ENCODE data around the gene PRKCQ.

Gene PRKCQ

DNA sequence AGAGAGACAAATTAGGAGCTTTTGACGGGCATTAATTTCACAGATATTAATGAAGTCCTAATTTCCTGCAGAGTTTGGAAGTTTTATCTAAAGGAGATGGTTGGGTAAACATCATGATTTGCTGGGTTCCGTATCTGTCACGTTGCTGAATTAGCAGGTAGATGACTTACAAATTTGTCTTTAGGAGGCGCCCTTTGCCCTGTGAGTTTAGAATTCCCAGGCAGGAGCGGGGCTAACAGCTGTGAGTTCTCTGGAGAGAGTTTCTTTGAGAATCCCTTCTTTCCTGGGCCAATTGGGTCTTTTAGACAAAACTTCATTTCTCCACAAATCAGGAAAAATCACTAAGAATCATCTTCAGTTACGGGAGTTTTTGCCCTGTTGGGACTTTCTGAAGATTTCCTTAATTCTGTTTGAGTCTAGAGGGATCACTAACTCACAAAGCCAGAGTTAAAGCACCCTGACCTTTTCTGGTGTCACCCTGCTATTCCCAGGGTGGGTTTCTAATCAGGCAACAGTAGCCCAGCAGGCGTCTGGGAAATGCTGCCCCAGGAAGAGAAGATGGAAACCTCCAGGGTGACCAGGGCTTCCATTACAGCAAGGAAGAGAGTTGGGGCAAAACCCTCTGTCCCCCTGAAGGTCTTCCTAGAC lies 63.7 kb downstream of the PRKCQ start:
- H3K27ac ChIP-seq (ENCODE audit: low read depth, low read length) = no peak overlapping the region
- no peaks in the 10 kb centered on the region for H3K9me3 ChIP-seq (ENCODE audit: low read length)
- H3K27me3 ChIP-seq (ENCODE audit: control insufficient read depth in 1 of 2, insufficient read depth in 2 of 2, low read length in 2 of 2) = no peaks in the 10 kb centered on the region
- no peaks in the 10 kb centered on the region for H3K4me1 ChIP-seq (ENCODE audit: insufficient read depth, low read length)
- no peak overlapping the region for H3K4me3 ChIP-seq (ENCODE audit: low read depth in 1 of 2, low read length in 2 of 2)
- no peaks in the 10 kb centered on the region for H3K36me3 ChIP-seq (ENCODE audit: insufficient read depth, low read length)
- no peak overlapping the region for H3K9ac ChIP-seq (ENCODE audit: low read length)

DNA sequence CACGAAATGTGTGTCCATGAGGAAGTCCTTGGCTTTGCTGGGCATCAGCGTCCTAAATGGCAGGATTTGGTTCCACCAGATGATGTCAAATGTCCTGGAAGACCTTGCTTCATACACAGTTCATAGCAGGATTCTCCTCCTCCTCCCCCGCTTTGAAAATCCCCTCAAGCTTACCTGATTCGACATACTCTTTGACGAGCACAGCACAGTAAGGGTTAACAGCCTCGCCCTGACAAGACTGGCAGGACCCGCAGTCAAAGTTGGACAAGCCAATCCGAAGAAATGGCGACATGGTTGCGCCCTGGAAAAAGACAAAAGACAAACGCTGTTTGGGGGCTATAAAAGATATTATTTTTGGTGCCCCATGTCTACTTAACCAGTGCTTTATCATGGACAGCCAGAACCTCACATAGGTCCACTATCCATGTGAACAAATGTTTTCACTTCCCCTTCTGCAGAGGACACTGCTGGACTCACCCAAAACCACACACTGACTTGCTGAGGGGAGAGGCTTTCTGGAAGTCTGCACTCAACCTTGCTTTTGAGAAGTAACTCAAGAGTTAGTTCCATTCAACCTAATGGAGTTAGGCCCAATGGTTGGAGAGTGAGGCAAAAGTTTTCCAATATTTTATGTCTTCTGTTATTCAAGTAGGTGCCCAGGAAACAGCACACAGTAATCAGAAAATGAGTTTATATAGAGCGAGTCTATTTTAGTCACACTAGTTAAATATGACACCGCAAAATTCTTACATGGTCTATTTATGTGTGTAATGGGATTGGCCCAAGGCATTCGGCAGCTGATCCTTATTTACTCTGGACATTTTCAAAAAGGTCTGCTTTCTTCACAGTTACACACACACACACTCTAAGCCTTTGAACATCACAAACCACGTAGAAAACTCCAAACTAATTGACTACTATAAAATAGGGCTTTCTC lies 65.0 kb downstream of the PRKCQ start:
- no peak overlapping the region for H3K27ac ChIP-seq (ENCODE audit: low read depth, low read length)
- no peaks in the 10 kb centered on the region for H3K27me3 ChIP-seq (ENCODE audit: control insufficient read depth in 1 of 2, insufficient read depth in 2 of 2, low read length in 2 of 2)
- no peaks in the 10 kb centered on the region for H3K9me3 ChIP-seq (ENCODE audit: low read length)
- H3K9ac ChIP-seq (ENCODE audit: low read length) = no peak overlapping the region
- H3K36me3 ChIP-seq (ENCODE audit: insufficient read depth, low read length) = no peaks in the 10 kb centered on the region
- no peak overlapping the region for H3K4me3 ChIP-seq (ENCODE audit: low read depth in 1 of 2, low read length in 2 of 2)
- no peaks in the 10 kb centered on the region for H3K4me1 ChIP-seq (ENCODE audit: insufficient read depth, low read length)

DNA sequence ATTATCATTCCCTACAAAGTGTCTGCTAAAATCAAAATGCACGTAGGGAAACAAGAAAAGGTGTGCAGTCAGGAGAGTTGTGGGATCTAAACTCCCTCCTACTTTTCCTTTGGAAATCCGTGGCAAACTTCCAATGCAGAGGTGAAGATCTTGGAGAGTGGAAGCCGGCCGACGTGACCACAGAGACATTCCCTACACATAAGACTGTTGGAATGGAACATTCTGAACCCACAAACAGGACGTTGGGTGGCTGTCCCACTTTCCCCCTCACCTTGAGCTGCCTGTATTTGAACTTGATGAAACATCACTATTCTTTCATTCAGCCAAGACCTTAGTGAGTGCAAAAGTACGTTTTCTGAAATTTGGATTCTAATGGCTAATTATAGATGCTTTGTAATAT lies 65.9 kb downstream of the PRKCQ start:
- H3K36me3 ChIP-seq (ENCODE audit: insufficient read depth, low read length) = no peaks in the 10 kb centered on the region
- no peaks in the 10 kb centered on the region for H3K27me3 ChIP-seq (ENCODE audit: control insufficient read depth in 1 of 2, insufficient read depth in 2 of 2, low read length in 2 of 2)
- no peaks in the 10 kb centered on the region for H3K9me3 ChIP-seq (ENCODE audit: low read length)
- H3K27ac ChIP-seq (ENCODE audit: low read depth, low read length) = no peak overlapping the region
- no peaks in the 10 kb centered on the region for H3K4me1 ChIP-seq (ENCODE audit: insufficient read depth, low read length)
- H3K9ac ChIP-seq (ENCODE audit: low read length) = no peak overlapping the region
- no peak overlapping the region for H3K4me3 ChIP-seq (ENCODE audit: low read depth in 1 of 2, low read length in 2 of 2)

DNA sequence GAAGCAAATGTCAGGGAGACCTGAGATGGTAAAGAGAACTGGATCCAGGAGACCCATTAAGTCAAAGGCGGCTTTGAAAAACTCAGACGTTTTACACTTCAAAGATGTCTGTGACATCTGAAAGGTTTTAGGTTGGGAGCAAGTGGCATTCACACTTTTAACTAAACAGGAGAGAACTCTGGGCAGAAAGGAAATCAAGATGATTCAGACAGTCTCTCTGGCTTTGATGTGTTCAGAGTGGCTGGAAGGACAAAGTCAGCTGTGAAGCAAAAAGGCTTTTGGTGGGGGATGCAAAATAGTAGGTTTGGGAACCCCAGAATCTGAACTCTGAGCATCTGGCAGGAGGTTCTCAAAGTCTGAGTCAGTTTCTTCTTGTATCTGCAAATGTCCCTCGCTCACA lies 66.6 kb downstream of the PRKCQ start:
- H3K9me3 ChIP-seq (ENCODE audit: low read length) = no peaks in the 10 kb centered on the region
- no peaks in the 10 kb centered on the region for H3K27me3 ChIP-seq (ENCODE audit: control insufficient read depth in 1 of 2, insufficient read depth in 2 of 2, low read length in 2 of 2)
- no peak overlapping the region for H3K4me3 ChIP-seq (ENCODE audit: low read depth in 1 of 2, low read length in 2 of 2)
- no peaks in the 10 kb centered on the region for H3K36me3 ChIP-seq (ENCODE audit: insufficient read depth, low read length)
- H3K4me1 ChIP-seq (ENCODE audit: insufficient read depth, low read length) = no peaks in the 10 kb centered on the region
- no peak overlapping the region for H3K9ac ChIP-seq (ENCODE audit: low read length)
- H3K27ac ChIP-seq (ENCODE audit: low read depth, low read length) = no peak overlapping the region

DNA sequence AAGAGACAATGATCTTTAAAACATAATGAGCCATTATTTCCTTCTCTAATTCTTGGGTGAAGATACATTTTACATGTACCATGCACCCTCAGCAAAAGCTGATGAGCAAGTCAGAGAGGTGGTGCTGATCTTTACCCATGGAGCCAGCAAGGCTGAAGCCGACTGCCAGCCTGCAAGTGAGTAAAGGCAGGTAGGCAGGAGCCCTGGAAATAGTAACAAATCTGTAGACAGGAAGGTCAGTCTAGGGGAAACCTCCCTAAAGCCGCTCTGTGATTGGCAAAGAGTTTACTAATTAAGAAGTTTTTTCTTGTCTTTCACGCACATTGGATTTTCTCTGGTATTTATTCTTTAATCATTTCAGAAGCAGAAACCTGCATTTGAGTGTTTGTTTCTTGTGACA lies 67.9 kb downstream of the PRKCQ start:
- Histone ChIP-seq H3K4me3 (ENCODE audit: low read depth in 1 of 2, low read length in 2 of 2) (no peak overlapping the region), H3K9ac (ENCODE audit: low read length) (no peak overlapping the region), H3K9me3 (ENCODE audit: low read length) (no peaks in the 10 kb centered on the region), H3K27ac (ENCODE audit: low read depth, low read length) (no peak overlapping the region), H3K27me3 (ENCODE audit: control insufficient read depth in 1 of 2, insufficient read depth in 2 of 2, low read length in 2 of 2) (no peaks in the 10 kb centered on the region), H3K4me1 (ENCODE audit: insufficient read depth, low read length) (no peaks in the 10 kb centered on the region), H3K36me3 (ENCODE audit: insufficient read depth, low read length) (no peaks in the 10 kb centered on the region)

DNA sequence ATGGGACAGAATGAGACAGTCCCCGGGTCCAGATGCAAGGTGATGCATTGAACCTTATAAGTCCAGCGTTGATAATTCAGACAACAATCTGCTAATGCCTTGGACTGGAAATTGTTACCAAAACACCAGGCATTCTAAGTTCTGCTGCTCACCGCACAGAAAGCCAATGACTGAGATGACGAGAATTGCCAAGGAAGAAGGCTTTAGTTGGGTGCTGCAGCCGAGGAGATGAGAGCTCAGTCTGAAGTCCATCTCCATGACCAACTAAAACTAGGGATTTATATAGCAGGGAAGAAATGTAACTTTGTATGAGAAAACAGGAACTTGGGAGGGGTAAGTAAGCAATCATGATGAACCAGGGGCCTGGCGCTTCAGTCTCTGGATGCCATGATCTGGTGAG lies 68.7 kb downstream of the PRKCQ start:
- Histone ChIP-seq H3K27me3 (ENCODE audit: control insufficient read depth in 1 of 2, insufficient read depth in 2 of 2, low read length in 2 of 2) (no peaks in the 10 kb centered on the region), H3K36me3 (ENCODE audit: insufficient read depth, low read length) (no peaks in the 10 kb centered on the region), H3K9me3 (ENCODE audit: low read length) (no peaks in the 10 kb centered on the region), H3K4me1 (ENCODE audit: insufficient read depth, low read length) (no peaks in the 10 kb centered on the region), H3K4me3 (ENCODE audit: low read depth in 1 of 2, low read length in 2 of 2) (no peak overlapping the region), H3K9ac (ENCODE audit: low read length) (no peak overlapping the region), H3K27ac (ENCODE audit: low read depth, low read length) (no peak overlapping the region)

DNA sequence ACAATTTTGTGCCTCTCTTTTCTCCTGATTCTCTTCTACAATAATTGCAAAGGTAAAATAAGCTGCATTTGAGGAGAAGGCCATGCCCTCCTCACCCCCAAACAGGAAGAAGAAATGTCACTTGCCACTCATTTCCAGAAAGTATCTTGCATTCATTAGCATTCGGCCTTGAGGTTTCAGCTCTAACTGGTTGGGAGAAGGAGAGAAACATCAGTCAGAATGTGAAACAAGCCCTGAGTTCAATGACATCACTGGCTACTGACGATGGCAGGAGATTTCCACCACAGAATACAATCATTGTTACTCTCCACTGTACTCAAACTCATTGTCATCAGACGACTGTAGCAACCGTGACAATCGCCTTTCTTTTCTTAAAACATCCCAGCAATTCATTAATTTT lies 72.8 kb downstream of the PRKCQ start:
- Histone ChIP-seq H3K9me3 (ENCODE audit: low read length) (no peaks in the 10 kb centered on the region), H3K27ac (ENCODE audit: low read depth, low read length) (no peak overlapping the region), H3K27me3 (ENCODE audit: control insufficient read depth in 1 of 2, insufficient read depth in 2 of 2, low read length in 2 of 2) (no peaks in the 10 kb centered on the region), H3K4me3 (ENCODE audit: low read depth in 1 of 2, low read length in 2 of 2) (no peak overlapping the region), H3K4me1 (ENCODE audit: insufficient read depth, low read length) (no peaks in the 10 kb centered on the region), H3K9ac (ENCODE audit: low read length) (no peak overlapping the region), H3K36me3 (ENCODE audit: insufficient read depth, low read length) (no peaks in the 10 kb centered on the region)

DNA sequence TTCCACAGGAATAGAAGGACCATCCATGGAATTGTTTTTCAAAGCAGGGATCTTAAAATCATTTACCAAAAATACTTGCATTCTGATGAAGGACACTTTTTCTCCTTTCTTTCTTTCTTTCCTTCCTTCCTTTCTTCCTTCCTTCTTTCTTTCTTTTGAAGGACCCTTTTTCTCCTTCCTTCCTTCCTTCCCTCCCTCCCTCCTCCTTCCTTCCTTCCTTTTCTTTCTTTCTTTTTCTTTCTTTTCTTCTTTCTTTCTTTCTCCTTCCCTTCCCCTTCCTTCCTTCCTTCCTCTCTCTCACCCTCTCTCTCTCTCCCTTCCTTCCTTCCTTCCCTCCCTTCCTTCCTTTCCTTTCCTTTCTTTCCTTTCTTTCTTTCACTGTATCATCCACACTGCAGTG lies 74.8 kb downstream of the PRKCQ start:
- Histone ChIP-seq H3K4me3 (ENCODE audit: low read depth in 1 of 2, low read length in 2 of 2) (no peak overlapping the region), H3K9ac (ENCODE audit: low read length) (no peak overlapping the region), H3K27me3 (ENCODE audit: control insufficient read depth in 1 of 2, insufficient read depth in 2 of 2, low read length in 2 of 2) (no peaks in the 10 kb centered on the region), H3K9me3 (ENCODE audit: low read length) (no peaks in the 10 kb centered on the region), H3K4me1 (ENCODE audit: insufficient read depth, low read length) (no peaks in the 10 kb centered on the region), H3K36me3 (ENCODE audit: insufficient read depth, low read length) (no peaks in the 10 kb centered on the region), H3K27ac (ENCODE audit: low read depth, low read length) (no peak overlapping the region)

DNA sequence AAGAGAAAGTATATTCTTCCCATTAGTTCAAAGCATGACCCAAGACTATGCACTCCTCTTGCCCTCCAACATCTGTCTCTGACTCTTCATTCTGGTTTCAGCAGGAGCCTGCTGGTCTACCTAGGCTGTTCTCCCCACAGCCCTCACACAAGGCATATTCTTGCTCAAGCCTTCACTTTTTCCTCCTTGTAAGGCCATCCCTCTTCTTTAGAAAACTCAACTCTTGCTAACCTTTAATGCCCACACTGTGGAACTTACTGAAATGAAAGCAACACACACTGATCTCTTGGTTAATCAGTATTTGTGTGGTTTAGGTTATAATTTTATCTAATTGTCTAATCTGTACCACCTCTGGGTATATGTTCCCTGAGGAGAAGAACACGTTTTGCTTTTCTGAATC lies 75.8 kb downstream of the PRKCQ start:
- H3K9me3 ChIP-seq (ENCODE audit: low read length) = no peaks in the 10 kb centered on the region
- H3K9ac ChIP-seq (ENCODE audit: low read length) = no peak overlapping the region
- H3K27me3 ChIP-seq (ENCODE audit: control insufficient read depth in 1 of 2, insufficient read depth in 2 of 2, low read length in 2 of 2) = no peaks in the 10 kb centered on the region
- no peak overlapping the region for H3K27ac ChIP-seq (ENCODE audit: low read depth, low read length)
- no peaks in the 10 kb centered on the region for H3K36me3 ChIP-seq (ENCODE audit: insufficient read depth, low read length)
- H3K4me1 ChIP-seq (ENCODE audit: insufficient read depth, low read length) = no peaks in the 10 kb centered on the region
- no peak overlapping the region for H3K4me3 ChIP-seq (ENCODE audit: low read depth in 1 of 2, low read length in 2 of 2)

DNA sequence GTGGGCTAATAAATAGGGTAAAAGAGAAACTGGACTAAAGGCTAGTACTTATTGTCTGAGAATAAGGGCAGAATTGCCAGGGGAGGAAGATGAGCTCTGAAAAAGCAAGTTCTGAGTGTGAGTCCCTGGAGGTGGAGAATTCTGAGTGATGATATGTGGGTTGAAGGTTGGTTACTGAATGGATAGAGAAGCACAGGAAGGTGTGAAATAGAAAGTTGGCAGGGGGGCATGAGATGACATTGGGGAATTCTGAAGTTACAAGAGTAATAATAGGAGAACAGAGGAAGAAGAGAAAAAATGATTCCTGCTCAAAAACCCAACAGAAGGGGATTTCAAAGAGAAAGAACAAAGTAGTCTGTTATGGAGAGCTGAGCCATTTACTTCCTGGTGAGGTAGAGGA lies 76.9 kb downstream of the PRKCQ start:
- no peaks in the 10 kb centered on the region for H3K4me1 ChIP-seq (ENCODE audit: insufficient read depth, low read length)
- no peaks in the 10 kb centered on the region for H3K9me3 ChIP-seq (ENCODE audit: low read length)
- no peaks in the 10 kb centered on the region for H3K36me3 ChIP-seq (ENCODE audit: insufficient read depth, low read length)
- H3K9ac ChIP-seq (ENCODE audit: low read length) = no peak overlapping the region
- H3K27me3 ChIP-seq (ENCODE audit: control insufficient read depth in 1 of 2, insufficient read depth in 2 of 2, low read length in 2 of 2) = no peaks in the 10 kb centered on the region
- no peak overlapping the region for H3K27ac ChIP-seq (ENCODE audit: low read depth, low read length)
- no peak overlapping the region for H3K4me3 ChIP-seq (ENCODE audit: low read depth in 1 of 2, low read length in 2 of 2)

DNA sequence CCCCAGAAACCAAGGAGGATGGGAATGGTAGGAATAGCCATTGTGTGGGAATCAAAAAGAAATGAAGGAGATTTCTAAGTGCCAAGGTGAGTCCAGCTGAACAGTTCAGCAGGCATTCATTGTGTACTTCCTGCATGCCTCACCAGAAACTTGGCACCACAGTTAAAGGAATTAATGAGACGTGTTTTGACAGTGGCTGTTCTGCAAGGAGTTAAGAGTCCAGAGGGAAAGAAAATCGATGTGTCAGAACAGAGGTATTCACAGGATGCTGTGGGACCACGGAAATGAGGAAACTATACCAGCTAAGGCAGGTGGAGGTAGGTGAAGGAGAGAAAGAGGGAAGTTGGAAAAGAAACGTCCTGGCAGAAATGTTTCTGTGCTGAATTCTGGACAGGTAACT lies 78.1 kb downstream of the PRKCQ start:
- no peak overlapping the region for H3K4me3 ChIP-seq (ENCODE audit: low read depth in 1 of 2, low read length in 2 of 2)
- H3K4me1 ChIP-seq (ENCODE audit: insufficient read depth, low read length) = no peaks in the 10 kb centered on the region
- H3K36me3 ChIP-seq (ENCODE audit: insufficient read depth, low read length) = no peaks in the 10 kb centered on the region
- no peak overlapping the region for H3K9ac ChIP-seq (ENCODE audit: low read length)
- H3K27ac ChIP-seq (ENCODE audit: low read depth, low read length) = no peak overlapping the region
- H3K27me3 ChIP-seq (ENCODE audit: control insufficient read depth in 1 of 2, insufficient read depth in 2 of 2, low read length in 2 of 2) = no peaks in the 10 kb centered on the region
- no peaks in the 10 kb centered on the region for H3K9me3 ChIP-seq (ENCODE audit: low read length)

DNA sequence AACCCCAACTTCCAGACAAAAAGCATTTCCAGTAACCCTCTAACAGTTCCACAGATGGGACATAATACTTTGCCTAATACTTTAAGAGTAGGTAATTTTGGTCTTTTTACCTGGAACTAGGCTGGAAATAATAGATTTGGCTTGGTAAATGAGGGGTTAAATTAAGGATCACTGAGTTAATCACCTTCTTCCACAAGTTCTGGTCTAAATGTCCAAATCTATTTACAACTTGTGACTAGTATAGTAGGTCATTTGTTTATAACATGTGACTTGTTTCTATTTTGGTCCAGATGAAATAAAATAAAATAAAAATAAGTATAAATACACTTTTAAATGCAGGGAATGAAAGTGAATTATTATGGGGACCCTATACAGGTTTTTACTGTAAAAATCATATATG lies 80.1 kb downstream of the PRKCQ start:
- no peaks in the 10 kb centered on the region for H3K4me1 ChIP-seq (ENCODE audit: insufficient read depth, low read length)
- H3K9me3 ChIP-seq (ENCODE audit: low read length) = no peaks in the 10 kb centered on the region
- H3K27me3 ChIP-seq (ENCODE audit: control insufficient read depth in 1 of 2, insufficient read depth in 2 of 2, low read length in 2 of 2) = no peaks in the 10 kb centered on the region
- no peak overlapping the region for H3K4me3 ChIP-seq (ENCODE audit: low read depth in 1 of 2, low read length in 2 of 2)
- H3K27ac ChIP-seq (ENCODE audit: low read depth, low read length) = no peak overlapping the region
- no peak overlapping the region for H3K9ac ChIP-seq (ENCODE audit: low read length)
- H3K36me3 ChIP-seq (ENCODE audit: insufficient read depth, low read length) = no peaks in the 10 kb centered on the region
